HCT116 (cell line): Measurements from ENCODE around the gene TRPV2.

ENCODE experiments used
- EGR1 ChIP-seq: IDR thresholded peaks from 2 replicates; pipeline ENCODE4 v1.6.1; 2012; ENCODE audit warnings: low read depth
- EZH2 ChIP-seq: fragments of 200-600 bp; sonication (generic); IDR thresholded peaks from 2 replicates; pipeline ENCODE4 v1.6.1; 2017; ENCODE audit warnings: antibody characterized with exemption, mixed run types
- EZH2phosphoT487 ChIP-seq: fragments of 200-600 bp; IDR thresholded peaks from 2 replicates; pipeline ENCODE4 v1.6.1; 2018; ENCODE audit warnings: antibody characterized with exemption, borderline replicate concordance
- JUND ChIP-seq: IDR thresholded peaks from 2 replicates; pipeline ENCODE4 v1.6.1; 2012
- POLR2A ChIP-seq: IDR thresholded peaks from 2 replicates; pipeline ENCODE4 v1.7.0; 2011; ENCODE audit warnings: borderline replicate concordance; ENCODE audit not compliant: insufficient read depth, insufficient read length; ENCODE audit errors: extremely low read depth
- POLR2AphosphoS5 ChIP-seq: IDR thresholded peaks from 2 replicates; pipeline ENCODE4 v1.6.1; 2011; ENCODE audit warnings: mild to moderate bottlenecking, low read depth, low read length, moderate library complexity
- SP1 ChIP-seq: IDR thresholded peaks from 2 replicates; pipeline ENCODE4 v1.6.1; 2012; ENCODE audit warnings: low read depth
- ZNF274 ChIP-seq: fragments of 200-500 bp; sonication (Bioruptor generic); IDR thresholded peaks from 2 replicates; pipeline ENCODE4 v1.6.1; 2014; ENCODE audit warnings: mild to moderate bottlenecking, low read depth, low read length, inconsistent platforms
- TF ChIP-seq, protein P1 (sequence below), 3 experiments: fragments of 200-600 bp in 1 of 3; sonication (generic) in 1 of 3; IDR thresholded peaks in 2 of 3; conservative IDR thresholded peaks in 1 of 3; 2 replicates each; pipeline ENCODE4 v1.5.1; 2012 to 2017; ENCODE audit warnings: low read depth in 2 of 3, low read length in 2 of 3, antibody characterized with exemption in 1 of 3, borderline replicate concordance in 1 of 3, control low read depth in 1 of 3, mild to moderate bottlenecking in 1 of 3, mixed read lengths in 1 of 3, mixed run types in 1 of 3, moderate library complexity in 1 of 3; ENCODE audit not compliant: insufficient read depth in 1 of 3
- TF ChIP-seq, protein P2 (sequence below): IDR thresholded peaks from 2 replicates; pipeline ENCODE4 v1.6.1; 2012
- TF ChIP-seq, protein P3 (sequence below): IDR thresholded peaks from 2 replicates; pipeline ENCODE4 v1.6.1; 2011; ENCODE audit warnings: mild to moderate bottlenecking, low read length, moderate library complexity; ENCODE audit not compliant: insufficient replicate concordance; ENCODE audit errors: extremely low read depth
- TF ChIP-seq, protein P4 (sequence below): IDR thresholded peaks from 2 replicates; pipeline ENCODE4 v1.6.1; 2012; ENCODE audit warnings: low read depth

DNA sequence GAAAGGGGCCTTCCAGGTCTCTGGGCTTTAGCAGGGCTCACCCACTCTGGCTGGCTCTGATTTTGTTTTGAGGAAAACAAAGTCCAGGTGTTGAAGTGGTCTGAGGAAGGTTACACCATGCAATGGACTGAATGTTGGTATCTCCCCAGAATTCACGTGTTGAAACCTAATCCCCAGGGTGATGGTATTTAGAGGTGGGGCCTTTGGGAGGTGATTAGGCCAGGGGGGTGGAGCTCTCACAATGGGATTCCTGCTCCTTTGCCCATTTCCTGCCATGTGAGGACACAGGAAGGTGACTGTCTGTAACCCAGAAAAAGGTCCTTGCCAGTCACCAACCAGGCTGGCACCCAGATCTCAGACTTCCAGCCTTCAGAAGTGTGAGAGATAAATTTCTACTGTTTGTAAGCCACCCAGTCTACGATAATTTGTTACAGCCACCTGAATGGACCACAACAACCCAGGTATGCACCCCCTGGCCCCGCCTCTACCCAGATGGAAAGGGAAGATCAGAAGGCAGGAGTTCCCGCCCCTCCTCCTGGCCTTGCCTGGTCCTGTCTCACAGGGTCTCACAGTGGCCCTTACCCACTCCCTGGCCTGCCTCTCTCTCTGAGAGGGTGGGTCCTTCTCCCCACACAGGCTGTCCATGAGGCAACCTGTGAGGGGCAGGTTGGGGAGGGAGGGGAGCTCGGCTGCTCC lies 44.6 kb downstream of the TRPV2 start:
- TF ChIP-seq, protein P1, sequence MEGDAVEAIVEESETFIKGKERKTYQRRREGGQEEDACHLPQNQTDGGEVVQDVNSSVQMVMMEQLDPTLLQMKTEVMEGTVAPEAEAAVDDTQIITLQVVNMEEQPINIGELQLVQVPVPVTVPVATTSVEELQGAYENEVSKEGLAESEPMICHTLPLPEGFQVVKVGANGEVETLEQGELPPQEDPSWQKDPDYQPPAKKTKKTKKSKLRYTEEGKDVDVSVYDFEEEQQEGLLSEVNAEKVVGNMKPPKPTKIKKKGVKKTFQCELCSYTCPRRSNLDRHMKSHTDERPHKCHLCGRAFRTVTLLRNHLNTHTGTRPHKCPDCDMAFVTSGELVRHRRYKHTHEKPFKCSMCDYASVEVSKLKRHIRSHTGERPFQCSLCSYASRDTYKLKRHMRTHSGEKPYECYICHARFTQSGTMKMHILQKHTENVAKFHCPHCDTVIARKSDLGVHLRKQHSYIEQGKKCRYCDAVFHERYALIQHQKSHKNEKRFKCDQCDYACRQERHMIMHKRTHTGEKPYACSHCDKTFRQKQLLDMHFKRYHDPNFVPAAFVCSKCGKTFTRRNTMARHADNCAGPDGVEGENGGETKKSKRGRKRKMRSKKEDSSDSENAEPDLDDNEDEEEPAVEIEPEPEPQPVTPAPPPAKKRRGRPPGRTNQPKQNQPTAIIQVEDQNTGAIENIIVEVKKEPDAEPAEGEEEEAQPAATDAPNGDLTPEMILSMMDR (IDR thresholded peaks at IDR 0.05 in 2 of 3, conservative IDR thresholded peaks at IDR 0.05 in 1 of 3; ENCODE audit: borderline replicate concordance in 1 of 3, insufficient read depth in 1 of 3, low read depth in 2 of 3, low read length in 2 of 3) = no peak
- no peak for TF ChIP-seq POLR2A
- TF ChIP-seq, protein P2, sequence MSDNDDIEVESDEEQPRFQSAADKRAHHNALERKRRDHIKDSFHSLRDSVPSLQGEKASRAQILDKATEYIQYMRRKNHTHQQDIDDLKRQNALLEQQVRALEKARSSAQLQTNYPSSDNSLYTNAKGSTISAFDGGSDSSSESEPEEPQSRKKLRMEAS = no peak
- no peak for TF ChIP-seq JUND
- TF ChIP-seq SP1 = no peak
- TF ChIP-seq, protein P3, sequence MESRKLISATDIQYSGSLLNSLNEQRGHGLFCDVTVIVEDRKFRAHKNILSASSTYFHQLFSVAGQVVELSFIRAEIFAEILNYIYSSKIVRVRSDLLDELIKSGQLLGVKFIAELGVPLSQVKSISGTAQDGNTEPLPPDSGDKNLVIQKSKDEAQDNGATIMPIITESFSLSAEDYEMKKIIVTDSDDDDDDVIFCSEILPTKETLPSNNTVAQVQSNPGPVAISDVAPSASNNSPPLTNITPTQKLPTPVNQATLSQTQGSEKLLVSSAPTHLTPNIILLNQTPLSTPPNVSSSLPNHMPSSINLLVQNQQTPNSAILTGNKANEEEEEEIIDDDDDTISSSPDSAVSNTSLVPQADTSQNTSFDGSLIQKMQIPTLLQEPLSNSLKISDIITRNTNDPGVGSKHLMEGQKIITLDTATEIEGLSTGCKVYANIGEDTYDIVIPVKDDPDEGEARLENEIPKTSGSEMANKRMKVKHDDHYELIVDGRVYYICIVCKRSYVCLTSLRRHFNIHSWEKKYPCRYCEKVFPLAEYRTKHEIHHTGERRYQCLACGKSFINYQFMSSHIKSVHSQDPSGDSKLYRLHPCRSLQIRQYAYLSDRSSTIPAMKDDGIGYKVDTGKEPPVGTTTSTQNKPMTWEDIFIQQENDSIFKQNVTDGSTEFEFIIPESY = no peak
- TF ChIP-seq EZH2 = no peak
- no peak for TF ChIP-seq ZNF274
- TF ChIP-seq POLR2AphosphoS5 = no peak
- TF ChIP-seq EGR1 = no peak
- TF ChIP-seq EZH2phosphoT487 = no peak
- TF ChIP-seq, protein P4, sequence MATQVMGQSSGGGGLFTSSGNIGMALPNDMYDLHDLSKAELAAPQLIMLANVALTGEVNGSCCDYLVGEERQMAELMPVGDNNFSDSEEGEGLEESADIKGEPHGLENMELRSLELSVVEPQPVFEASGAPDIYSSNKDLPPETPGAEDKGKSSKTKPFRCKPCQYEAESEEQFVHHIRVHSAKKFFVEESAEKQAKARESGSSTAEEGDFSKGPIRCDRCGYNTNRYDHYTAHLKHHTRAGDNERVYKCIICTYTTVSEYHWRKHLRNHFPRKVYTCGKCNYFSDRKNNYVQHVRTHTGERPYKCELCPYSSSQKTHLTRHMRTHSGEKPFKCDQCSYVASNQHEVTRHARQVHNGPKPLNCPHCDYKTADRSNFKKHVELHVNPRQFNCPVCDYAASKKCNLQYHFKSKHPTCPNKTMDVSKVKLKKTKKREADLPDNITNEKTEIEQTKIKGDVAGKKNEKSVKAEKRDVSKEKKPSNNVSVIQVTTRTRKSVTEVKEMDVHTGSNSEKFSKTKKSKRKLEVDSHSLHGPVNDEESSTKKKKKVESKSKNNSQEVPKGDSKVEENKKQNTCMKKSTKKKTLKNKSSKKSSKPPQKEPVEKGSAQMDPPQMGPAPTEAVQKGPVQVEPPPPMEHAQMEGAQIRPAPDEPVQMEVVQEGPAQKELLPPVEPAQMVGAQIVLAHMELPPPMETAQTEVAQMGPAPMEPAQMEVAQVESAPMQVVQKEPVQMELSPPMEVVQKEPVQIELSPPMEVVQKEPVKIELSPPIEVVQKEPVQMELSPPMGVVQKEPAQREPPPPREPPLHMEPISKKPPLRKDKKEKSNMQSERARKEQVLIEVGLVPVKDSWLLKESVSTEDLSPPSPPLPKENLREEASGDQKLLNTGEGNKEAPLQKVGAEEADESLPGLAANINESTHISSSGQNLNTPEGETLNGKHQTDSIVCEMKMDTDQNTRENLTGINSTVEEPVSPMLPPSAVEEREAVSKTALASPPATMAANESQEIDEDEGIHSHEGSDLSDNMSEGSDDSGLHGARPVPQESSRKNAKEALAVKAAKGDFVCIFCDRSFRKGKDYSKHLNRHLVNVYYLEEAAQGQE = no peak
